Naive thymus-derived CD8-positive, alpha-beta T cell (primary cell): ENCODE data around the gene KDM8. TPM values are rescaled to one million over a fixed set of nuclear protein-coding genes. Genes with fewer than 3 reads are reported as not detected.
"Not testable (repeated sequence)": the region's sequence is repeated elsewhere in the genome, so short reads cannot be mapped to it uniquely, and the experiment has no call there.

Experiments
- ATAC-seq, 2 donors: fragments of 150-1000 bp; cut with Tn5 transposase in 1 of 2; sonication (Bioruptor Pico), chemical (Tn5 transposase) in 1 of 2; 1 replicate in 1 of 2; 2 replicates in 1 of 2; pipeline ENCODE4 v1.10.0; 2021; ENCODE audit warnings: mild to moderate bottlenecking in 2 of 2, moderate library complexity in 2 of 2
- POLR2A ChIA-PET: fragments of 350-600 bp; sonication (Branson Sonifier 250); formaldehyde crosslinking; loops from one replicate; lab custom pipeline; 2021; ENCODE audit warnings: antibody characterized with exemption; lab: Charles Lee
- DNase-seq, 10 donors: peaks; one replicate each; pipeline versions ENCODE4 v3.0.0 to v3.0.0-alpha.2; 2020 to 2022
- H3K27ac Mint-ChIP-seq, 10 donors: one replicate each; pipeline ENCODE4 v1.8.0; 2020 to 2022; ENCODE audit warnings: mild to moderate bottlenecking in 10 of 10, mixed read lengths in 10 of 10, moderate library complexity in 4 of 10, inconsistent platforms in 1 of 10
- H3K27me3 Mint-ChIP-seq, 5 donors: one replicate each; pipeline ENCODE4 v1.8.0; 2021 to 2022; ENCODE audit warnings: mixed read lengths in 5 of 5
- H3K36me3 Mint-ChIP-seq, 3 donors: one replicate each; pipeline ENCODE4 v1.8.0; 2020 to 2022; ENCODE audit warnings: mixed read lengths in 3 of 3, mild to moderate bottlenecking in 2 of 3, inconsistent platforms in 1 of 3
- H3K4me1 Mint-ChIP-seq, 4 donors: one replicate each; pipeline ENCODE4 v1.8.0; 2021 to 2022; ENCODE audit warnings: mixed read lengths in 4 of 4
- H3K4me3 Mint-ChIP-seq, 10 donors: one replicate each; pipeline ENCODE4 v1.8.0; 2020 to 2022; ENCODE audit warnings: mild to moderate bottlenecking in 10 of 10, mixed read lengths in 10 of 10, moderate library complexity in 6 of 10, inconsistent platforms in 1 of 10
- H3K9me3 Mint-ChIP-seq, 9 donors: one replicate each; pipeline ENCODE4 v1.8.0; 2020 to 2022; ENCODE audit warnings: mixed read lengths in 9 of 9, mild to moderate bottlenecking in 3 of 9, inconsistent platforms in 1 of 9, moderate library complexity in 1 of 9
- polyA plus RNA-seq, 3 donors: library from polyadenylated mRNA; unstranded; fragments of 300-500 nt; fragmentation: Illumina TruSeq; gene quantifications; one replicate each; pipeline ENCODE4 v1.2.3, GENCODE V29; 2021
- total RNA-seq, 8 experiments: library from RNA in 2 of 8; stranded (reverse) in 2 of 8; gene quantifications; one replicate each; pipeline ENCODE4 v1.2.3 and lab custom pipeline; 2021 to 2026

The KDM8 gene
- total and polyA plus RNA-seq, 5 experiments from 2014 or later: 3.8 to 35.0 (median 6.2) TPM

DNA sequence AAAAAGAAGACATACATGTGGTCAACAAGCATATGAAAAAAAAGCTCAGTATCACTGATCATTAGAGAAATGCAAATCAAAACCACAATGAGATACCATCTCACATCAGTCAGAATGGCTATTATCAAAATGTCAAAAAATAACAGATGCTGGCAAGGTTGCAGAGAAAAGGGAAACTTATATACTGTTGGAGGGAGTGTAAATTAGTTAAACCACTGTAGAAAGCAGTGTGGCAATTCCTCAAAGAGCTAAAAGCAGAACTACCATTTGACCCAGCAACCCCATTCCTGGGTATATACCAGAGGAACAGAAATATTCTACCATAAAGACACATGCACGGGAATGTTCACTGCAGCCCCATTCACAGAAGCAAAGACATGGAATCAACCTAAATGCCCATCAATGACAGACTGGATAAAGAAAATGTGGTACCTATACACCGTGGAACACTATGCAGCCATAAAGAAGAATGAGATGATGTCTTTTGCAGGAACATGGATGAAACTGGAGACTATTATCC is 59.6 kb downstream of the KDM8 start:
- Mint-ChIP-seq H3K36me3 (peaks cover 0 to 20% (median 8%) of the 10 kb centered on the region in 3 donors), H3K4me1 (peaks cover 43 to 76% (median 69%) of the 10 kb centered on the region in 4 donors), H3K27ac (peak overlapping the region in 2 of 10 donors; percentile 38 to 57)
- H3K27me3 Mint-ChIP-seq, ATAC-seq, H3K4me3 Mint-ChIP-seq, H3K9me3 Mint-ChIP-seq, DNase-seq: not testable (repeated sequence)
- POLR2A ChIA-PET: interaction anchor here (1.1 to 1.2 kb wide), 2 partner anchors 28 to 34 kb away, joined by 3 to 5 read pairs; no protein-coding TSS in a partner anchor

DNA sequence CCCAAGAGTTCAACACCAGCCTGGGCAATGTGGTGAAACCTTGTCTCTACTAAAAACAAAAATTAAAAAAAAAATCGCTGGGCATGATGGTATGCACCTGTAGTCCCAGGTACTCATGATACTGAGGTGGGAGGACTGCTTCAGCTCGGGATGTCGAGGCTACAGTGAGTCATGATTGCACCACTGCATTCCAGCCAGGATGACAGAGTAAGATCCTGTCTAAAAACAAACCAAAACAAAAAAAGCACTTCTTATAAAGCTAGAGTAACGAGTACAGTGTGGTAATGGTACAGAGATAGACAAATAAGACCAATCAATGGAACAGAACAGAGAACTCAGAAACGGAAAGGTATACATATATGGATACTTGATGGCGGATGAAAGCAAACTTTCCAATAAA is 60.8 kb downstream of the KDM8 start:
- POLR2A ChIA-PET: interaction anchor here (1.0 kb wide), 1 partner anchor 9 kb away, joined by 4 read pairs; no protein-coding TSS in a partner anchor

GRCh38 chr16:27265982-27266381 is 62.7 kb downstream of the KDM8 start:
- peaks cover 0 to 15% (median 6%) of the 10 kb centered on the region in 3 donors for H3K36me3 Mint-ChIP-seq
- no peak for ATAC-seq
- POLR2A ChIA-PET: no interaction called here
- H3K4me3 Mint-ChIP-seq: peak overlapping the region in 4 of 10 donors; percentile 12 to 40 (median 18)
- H3K9me3 Mint-ChIP-seq: no peaks in the 10 kb centered on the region
- peaks cover 40 to 85% (median 74%) of the 10 kb centered on the region in 4 donors for H3K4me1 Mint-ChIP-seq
- no peak for DNase-seq
- H3K27ac Mint-ChIP-seq: peak overlapping the region in 9 of 10 donors; percentile 25 to 83 (median 53)
- H3K27me3 Mint-ChIP-seq: no peaks in the 10 kb centered on the region

More for the DNA sequence above, 60.8 kb downstream of the KDM8 start:
- H3K4me1 Mint-ChIP-seq: peaks cover 38 to 80% (median 69%) of the 10 kb centered on the region in 4 donors
- ATAC-seq (no peak), DNase-seq (no peak)
- H3K27ac Mint-ChIP-seq: peak overlapping the region in 7 of 10 donors; percentile 3 to 81 (median 64)
- H3K36me3 Mint-ChIP-seq: peaks cover 0 to 15% (median 8%) of the 10 kb centered on the region in 3 donors
- H3K9me3 Mint-ChIP-seq: no peaks in the 10 kb centered on the region
- H3K4me3 Mint-ChIP-seq: no peak overlapping the region
- no peaks in the 10 kb centered on the region for H3K27me3 Mint-ChIP-seq

DNA sequence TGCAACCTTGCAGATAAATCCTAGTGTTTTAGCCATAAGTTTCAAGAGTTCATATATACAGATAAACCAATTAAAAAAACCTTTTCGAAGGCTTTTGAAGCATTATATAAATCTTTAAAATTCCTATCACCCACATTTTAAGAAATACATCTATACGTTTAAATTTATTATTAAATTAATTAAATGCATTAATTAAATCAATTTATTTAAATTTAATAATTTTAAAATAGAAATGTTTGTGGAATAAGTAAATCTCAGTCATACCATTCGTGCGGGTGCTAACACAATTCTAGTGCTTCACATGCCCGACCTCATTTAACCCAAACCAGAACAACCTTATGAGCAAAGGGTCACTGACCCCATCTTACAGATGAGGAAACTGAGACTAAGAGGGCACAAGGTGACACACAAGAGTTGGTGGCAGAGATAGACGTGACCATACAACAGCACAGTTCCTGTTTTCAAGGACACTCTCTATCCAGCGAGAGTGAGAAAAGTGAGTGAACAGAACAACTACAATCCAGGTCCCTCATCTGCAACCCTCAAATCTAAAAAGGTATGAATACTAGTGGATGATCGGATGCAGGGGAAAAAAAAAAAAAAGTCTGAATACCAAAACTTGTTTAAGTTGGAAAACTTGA is 63.8 kb downstream of the KDM8 start:
- no peak for DNase-seq
- Mint-ChIP-seq H3K4me3 (peak overlapping the region; percentile 92 to 100 (median 98)), H3K36me3 (peaks cover 0 to 15% (median 6%) of the 10 kb centered on the region in 3 donors), H3K27ac (peak overlapping the region; percentile 7 to 100 (median 98)), H3K27me3 (no peaks in the 10 kb centered on the region), H3K4me1 (peaks cover 41 to 85% (median 76%) of the 10 kb centered on the region in 4 donors), H3K9me3 (no peaks in the 10 kb centered on the region)
- no peak for ATAC-seq
- POLR2A ChIA-PET: interaction anchor here (1.3 to 1.6 kb wide), 2 partner anchors 13 to 36 kb away, joined by 3 to 5 read pairs; no protein-coding TSS in a partner anchor

GRCh38 chr16:27268376-27269299 is 65.3 kb downstream of the KDM8 start, which contains the start of gene NSMCE1:
TSS of gene NSMCE1 (minus strand) at chr16:27268772. CDS start at chr16:27257570, 11,202 bp downstream.
- POLR2A ChIA-PET: interaction anchor here (0.6 to 3.4 kb wide), 7 partner anchors 15 to 99 kb away, joined by 3 to 36 read pairs (median 4); no protein-coding TSS in a partner anchor
- peak; percentile 98 to 99 for ATAC-seq

DNA sequence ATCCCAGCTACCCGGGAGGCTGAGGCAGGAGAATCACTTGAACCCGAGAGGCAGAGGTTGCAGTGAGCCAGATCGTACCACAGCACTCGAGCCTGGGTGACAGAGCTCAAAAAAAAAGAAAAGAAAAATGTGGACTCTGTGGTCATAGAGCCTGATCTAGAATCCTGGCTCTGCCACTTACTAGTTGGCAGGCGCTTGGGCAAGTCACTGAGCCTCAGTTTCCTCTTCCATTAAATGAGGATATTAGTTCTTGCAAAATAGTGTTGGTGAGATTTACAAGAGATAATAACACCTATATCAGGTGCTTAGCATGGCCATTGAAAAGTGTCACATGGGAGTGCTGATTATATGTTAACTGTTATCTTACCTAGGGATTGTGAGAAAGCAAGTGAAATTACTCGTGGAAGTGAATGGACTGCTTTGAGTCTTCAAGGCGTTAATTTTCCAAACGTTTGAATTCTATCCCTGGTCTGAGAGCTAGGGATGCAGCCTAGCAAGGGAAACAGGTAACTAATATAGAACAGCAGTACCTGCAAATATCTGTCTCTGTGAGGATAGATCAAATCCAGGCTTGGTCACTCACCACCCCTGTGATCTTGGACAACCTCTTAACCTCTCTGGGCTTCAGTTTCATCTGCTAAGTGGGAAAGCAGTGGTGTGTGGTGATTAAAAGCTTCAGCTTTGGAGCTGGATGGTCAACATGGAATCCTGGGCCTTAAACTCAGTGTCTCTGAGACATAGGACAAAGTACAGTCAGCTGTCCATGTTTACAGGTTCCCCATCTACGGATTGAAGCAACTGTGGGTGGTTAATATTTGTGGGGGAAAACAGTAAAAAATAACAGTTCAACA is 66.2 kb downstream of the KDM8 start:
- Mint-ChIP-seq H3K4me1 (peaks cover 44 to 81% (median 75%) of the 10 kb centered on the region in 4 donors), H3K27me3 (no peaks in the 10 kb centered on the region), H3K9me3 (no peaks in the 10 kb centered on the region), H3K27ac (peak overlapping the region; percentile 98 to 100 (median 99)), H3K4me3 (peak overlapping the region; percentile 92 to 100 (median 98)), H3K36me3 (peaks cover 0 to 3% (median 0%) of the 10 kb centered on the region in 3 donors)
- no peak for DNase-seq
- POLR2A ChIA-PET: interaction anchor here (1.4 to 3.4 kb wide), 3 partner anchors 34 to 98 kb away, joined by 3 to 36 read pairs (median 4); no protein-coding TSS in a partner anchor
- no peak for ATAC-seq

More at GRCh38 chr16:27268376-27269299, 65.3 kb downstream of the KDM8 start, which contains the start of gene NSMCE1:
- peaks cover 40 to 82% (median 73%) of the 10 kb centered on the region in 4 donors for H3K4me1 Mint-ChIP-seq
- H3K9me3 Mint-ChIP-seq: no peaks in the 10 kb centered on the region
- H3K27me3 Mint-ChIP-seq: no peaks in the 10 kb centered on the region
- peak; percentile 85 to 98 (median 94) for DNase-seq
- peak within 1 kb of the TSS; percentile 98 to 100 (median 99) for H3K27ac Mint-ChIP-seq
- peaks cover 0 to 7% (median 2%) of the 10 kb centered on the region in 3 donors for H3K36me3 Mint-ChIP-seq
- H3K4me3 Mint-ChIP-seq: peak within 1 kb of the TSS; percentile 92 to 100 (median 98)

DNA sequence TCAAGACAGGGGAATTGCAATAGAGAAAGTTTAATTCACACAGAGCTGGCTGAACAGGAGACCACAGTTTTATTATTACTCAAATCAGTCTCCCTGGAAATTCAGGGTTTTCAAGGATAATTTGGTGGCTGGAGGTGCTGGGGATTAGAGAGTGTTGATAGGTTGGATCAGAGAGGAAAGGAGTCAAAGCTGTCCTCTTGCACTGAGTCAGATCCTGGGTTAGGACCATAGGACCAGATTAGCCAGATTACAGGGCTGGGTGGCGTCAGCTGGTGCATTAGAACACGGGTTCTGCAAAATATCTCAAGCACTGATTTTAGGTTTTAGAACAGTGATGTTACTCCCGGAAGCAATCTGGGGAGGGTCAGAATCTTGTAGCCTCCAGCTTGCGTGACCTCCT is 67.0 kb downstream of the KDM8 start:
- DNase-seq (no peak), ATAC-seq (no peak)
- H3K27ac Mint-ChIP-seq: peak overlapping the region in 8 of 10 donors; percentile 32 to 99 (median 76)
- peaks cover 43 to 79% (median 71%) of the 10 kb centered on the region in 4 donors for H3K4me1 Mint-ChIP-seq
- H3K9me3 Mint-ChIP-seq: no peaks in the 10 kb centered on the region
- H3K4me3 Mint-ChIP-seq: peak overlapping the region in 3 of 10 donors; percentile 23 to 62 (median 50)
- H3K36me3 Mint-ChIP-seq: peaks cover 0 to 3% (median 0%) of the 10 kb centered on the region in 3 donors
- POLR2A ChIA-PET: interaction anchor here (3.4 kb wide), 1 partner anchor 35 kb away, joined by 36 read pairs; no protein-coding TSS in a partner anchor
- no peaks in the 10 kb centered on the region for H3K27me3 Mint-ChIP-seq

Other genes starting within 250 kb of the KDM8 start
- not detected for gene C16orf82, start 136.6 kb upstream of the KDM8 start, total RNA-seq
- not detected for gene C16orf82, start 136.6 kb upstream of the KDM8 start, polyA plus RNA-seq
- 10 to 100 TPM; 81.8 to 85.0 TPM for gene NSMCE1, start 65.2 kb downstream of the KDM8 start, total RNA-seq
- gene NSMCE1, start 65.2 kb downstream of the KDM8 start, polyA plus RNA-seq: 100 to 1,000 TPM; 177 to 209 (median 185) TPM
- gene IL4R, start 110.4 kb downstream of the KDM8 start, total RNA-seq: 100 to 1,000 TPM; 117 to 120 TPM
- gene IL4R, start 110.4 kb downstream of the KDM8 start, polyA plus RNA-seq: 10 to 100 TPM; 18.8 to 49.4 (median 34.7) TPM
- gene IL21R, start 198.6 kb downstream of the KDM8 start, total RNA-seq: 10 to 100 TPM; 29.3 to 29.4 TPM
- gene IL21R, start 198.6 kb downstream of the KDM8 start, polyA plus RNA-seq: 10 to 100 TPM; 26.5 to 47.1 (median 33.9) TPM